Activated gamma-delta T cell treated with anti-CD3 and anti-CD28 coated beads, Interleukin-2, amount 50 U/mL, for 16 hours (primary cell): ENCODE results near the gene FGD1.

Experiments used
- DNase-seq: peaks from one replicate; pipeline ENCODE4 v3.0.0-alpha.2; 2020; ENCODE audit warnings: low read depth

Gene FGD1

DNA sequence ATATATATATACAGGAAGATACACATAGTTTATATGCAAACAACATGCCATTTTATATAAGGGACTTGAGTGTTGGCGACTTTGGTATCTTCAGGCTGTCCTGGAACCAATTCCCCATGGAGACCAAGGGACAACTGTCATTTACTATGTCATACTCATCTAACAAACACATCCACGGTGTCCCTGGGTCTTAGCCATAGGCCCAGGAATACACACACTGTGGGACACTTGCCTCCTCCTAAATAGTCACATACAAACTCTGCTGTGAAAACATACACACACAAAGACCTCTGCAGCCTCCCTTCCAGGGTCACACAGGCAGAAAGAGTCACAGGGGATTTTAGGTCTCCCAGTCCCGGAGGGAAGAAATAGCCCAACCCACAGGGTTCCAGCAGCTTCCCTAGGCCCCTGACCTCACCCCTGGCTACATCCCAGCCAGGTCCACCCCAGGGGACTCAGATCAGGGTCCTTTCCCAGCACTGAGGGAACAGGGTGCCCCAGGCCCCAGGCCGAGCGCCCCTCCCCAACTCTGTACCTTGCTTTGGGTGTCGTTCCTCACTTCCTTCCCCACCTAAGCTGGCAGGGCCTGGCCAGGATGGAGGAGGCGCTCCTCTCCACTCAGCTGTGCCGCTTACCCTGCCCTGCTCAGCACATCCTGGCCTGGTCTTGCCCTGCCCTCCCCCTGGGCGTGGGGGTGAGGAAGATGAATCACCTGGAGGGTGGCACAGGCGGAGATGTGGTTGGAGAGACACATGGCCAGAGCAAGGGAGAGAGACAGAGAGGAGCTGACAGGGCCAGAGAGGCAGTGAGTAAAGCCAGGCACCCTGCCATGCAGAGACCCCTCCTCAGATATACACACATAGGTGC is 21.8 kb downstream of the FGD1 start:
- no peak for DNase-seq

DNA sequence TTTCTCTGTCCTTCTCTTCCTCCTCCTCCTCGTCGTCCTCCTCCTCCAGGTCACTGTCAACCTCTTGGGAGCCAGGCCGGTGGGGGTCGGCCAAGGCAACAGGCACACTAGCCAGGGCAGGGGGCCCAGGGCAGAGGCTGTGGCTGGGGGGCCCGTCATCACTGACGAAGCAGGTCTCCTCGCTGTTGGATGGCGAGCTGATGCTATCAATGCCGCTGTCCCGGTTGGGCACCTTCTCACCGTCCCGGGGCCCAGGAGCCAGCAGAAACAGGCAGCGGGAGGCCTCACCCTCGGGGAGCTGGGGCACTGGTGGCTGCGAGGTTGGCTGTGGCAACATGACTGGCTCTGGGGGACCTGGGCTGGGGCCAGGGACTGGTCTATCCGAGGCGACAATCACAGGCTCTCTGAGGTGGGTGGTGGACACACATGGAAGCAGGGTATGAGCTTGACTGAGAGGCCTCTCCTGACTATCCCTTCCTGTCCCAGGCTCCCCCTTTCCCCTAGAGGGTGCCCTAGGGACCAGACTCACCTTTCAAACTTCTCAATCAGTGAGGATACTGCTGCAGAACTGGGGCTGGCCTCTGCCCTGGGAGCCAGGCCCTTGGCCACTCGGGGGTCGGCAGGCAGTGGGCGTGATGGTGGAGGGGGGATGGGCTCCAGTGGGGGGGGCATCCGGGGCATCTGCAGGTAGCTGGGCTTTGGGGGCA is 25.8 kb downstream of the FGD1 start:
- no peak for DNase-seq

DNA sequence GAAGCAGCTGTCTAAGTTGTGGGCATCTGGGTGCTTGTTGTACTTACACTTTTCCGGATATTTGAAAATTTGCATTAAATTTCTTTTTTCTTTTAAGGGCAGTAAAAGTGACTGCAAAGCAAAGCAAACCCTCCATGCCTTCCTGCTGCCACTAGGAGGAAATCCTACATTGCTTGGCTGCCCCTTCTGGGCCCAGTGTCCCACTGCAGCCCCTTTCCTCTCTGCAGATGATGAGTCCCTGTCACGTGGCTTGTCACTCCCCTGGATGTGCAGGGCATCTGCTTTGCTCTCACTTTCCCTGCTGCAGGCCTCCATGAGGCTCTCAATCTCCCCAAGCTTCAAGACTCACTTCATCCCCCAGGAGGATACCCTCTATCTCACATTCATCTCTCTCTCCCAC is 43.1 kb downstream of the FGD1 start:
- no peak for DNase-seq

DNA sequence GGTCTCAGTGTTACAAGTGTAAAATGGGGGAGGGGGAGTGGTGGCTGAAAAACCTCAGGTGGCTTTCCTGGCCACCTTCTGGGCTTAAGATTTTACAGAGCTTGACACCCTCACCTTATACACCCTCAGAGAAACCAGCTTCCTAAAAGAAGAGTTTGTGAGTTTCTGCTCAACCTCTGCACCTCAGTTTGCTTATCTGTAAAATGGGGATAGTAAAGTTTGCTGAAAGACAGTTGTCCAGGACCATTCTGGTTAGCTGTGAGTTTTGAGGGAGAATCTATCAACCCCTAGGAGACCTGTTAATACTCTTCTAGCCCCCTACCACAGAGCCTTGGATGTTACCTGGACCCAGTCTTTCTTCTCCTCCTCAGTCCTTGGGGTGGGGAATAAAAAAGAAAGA is 46.1 kb downstream of the FGD1 start:
- no peak for DNase-seq

DNA sequence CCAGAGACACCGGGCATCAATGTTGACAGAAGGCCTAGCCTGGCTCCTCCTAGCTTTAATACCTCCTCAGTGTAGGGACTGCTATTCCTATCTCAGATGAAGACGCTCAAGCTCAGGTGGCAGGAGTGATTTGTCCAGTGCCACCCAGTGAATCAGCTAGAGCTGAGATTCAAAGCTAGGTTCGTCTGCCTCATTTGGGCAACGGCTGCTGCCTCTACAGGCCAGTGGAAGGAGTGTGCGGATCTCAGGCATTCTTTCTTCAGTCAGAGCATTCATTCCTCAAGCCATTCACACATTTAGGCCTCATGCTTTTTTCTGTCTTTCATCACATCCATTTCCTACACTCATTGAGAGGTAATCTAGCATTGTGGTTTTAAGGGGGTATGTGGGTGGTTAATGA is 48.6 kb downstream of the FGD1 start:
- no peak for DNase-seq

DNA sequence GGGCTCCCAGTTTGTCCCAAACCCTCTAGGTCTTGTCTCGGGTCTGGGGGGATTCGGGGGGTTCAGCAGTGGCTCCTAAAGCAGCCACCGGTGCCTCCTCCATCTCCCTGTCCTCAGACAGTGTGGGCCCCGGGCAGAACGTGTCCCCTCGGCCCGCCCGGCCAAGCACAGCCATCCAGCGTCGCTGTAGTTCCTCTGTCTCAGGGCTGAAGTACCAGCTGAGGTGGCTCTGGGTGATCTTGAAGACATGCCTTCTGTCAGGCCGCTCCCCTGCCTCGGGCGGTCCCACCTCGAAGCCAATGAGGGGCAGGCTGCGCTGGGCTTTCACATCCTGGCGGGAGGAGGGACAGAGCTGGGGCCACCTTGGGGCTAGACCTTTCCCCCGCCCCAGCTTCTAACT is 50.0 kb downstream of the FGD1 start:
- no peak for DNase-seq

DNA sequence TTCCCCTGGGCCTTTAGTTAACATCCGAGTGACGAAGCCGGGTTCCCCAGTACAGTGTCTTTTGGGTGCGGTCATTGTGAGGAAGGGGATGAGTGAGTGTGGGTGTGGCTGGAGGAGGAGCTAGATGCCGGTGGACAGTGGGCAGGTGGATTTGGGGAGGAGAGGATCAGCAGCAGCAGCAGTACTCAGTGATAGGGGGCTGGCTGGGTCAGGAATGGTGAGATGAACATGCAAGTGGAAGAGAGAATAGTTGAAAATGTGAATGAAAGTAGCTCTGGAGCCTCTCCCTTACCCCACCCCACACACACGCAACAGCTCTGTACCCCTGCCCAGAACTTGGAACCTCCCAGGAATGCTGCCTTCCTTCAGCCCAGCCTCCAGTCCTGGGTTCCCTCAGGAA is 51.3 kb downstream of the FGD1 start:
- DNase-seq, result no peak

DNA sequence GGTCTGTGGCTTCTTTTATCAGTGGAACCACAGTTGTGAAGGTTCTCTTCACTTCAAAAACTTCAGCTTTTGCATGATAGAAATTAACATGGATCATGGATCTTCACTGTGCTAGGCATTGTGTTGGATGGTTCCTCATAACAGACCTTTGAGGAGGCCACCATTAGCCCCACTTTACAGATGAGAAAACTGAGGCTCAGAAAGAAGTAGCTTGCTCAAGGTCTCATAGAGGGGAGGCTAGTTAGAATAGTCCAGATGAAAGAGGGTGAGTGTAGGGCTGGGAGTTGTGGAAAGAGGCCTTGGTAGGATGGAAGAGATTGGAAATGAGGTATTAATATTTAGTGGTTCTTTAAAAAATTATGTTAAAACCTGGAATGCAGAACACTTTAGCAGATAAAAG is 53.2 kb downstream of the FGD1 start:
- no peak for DNase-seq

DNA sequence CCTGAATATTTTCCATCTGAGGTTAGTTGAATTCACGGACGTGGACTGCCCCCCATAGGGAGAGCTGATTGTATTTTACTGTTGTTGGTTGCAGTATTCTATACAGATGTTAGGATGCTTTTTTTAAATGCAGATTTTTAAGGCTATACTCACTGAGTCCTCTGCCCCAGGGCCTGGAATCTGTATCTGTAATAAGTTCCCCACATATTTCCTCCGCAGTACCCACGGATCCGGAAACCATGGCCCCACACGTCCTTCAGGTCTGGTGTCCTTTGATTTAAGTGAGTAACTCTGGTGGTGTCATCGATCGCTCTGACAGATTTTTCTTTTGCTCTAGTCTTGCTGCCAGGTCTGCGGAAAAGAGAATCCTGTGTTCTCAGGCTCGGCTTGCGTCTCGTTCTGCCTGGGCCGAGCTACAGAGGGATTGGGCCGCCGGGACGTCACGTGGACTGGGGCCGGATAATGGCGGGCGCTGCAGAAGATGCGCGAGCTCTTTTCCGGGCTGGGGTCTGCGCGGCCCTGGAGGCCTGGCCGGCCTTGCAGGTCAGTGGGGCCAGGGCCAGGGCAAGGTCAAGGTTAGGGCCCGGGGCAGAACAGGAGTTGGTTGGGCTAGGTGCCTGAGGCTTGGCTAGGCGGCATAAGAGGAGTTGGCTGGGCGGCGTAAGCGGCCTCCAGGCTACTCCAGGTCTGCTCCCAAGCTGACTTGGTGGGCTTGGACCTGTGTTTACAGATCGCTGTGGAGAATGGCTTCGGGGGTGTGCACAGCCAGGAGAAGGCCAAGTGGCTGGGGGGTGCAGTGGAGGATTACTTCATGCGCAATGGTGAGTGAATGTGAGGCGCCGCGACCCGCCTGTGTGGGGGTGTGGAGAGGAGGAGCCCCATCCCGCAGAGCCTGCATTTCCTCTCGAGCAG is 55.8 kb downstream of the FGD1 start, which contains the start of gene TSR2:
Gene TSR2 (plus strand): TSS at position 445 of the 912 bp plus-strand sequence. CDS start 18 bp downstream, at position 463.
- DNase-seq, result peak; percentile 54

DNA sequence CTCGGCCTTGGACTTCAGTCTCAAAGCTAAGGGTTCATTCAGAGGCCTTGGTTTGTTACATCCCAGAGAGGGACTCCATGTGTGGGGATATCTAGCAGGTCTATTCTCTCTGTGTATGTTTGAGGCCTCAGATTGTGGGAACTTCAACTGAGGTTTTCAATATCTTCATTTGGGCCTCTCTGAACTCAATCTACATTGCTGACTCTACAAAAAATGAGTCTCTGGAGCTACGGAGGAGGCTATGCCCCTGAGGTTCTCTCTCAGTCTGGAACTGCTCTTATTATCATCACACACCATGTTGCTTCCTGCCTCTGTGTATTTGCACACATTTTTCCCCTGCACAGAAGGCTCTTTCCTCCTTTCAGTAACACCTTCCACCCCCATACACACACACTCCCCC is 60.9 kb downstream of the FGD1 start:
- no peak for DNase-seq

DNA sequence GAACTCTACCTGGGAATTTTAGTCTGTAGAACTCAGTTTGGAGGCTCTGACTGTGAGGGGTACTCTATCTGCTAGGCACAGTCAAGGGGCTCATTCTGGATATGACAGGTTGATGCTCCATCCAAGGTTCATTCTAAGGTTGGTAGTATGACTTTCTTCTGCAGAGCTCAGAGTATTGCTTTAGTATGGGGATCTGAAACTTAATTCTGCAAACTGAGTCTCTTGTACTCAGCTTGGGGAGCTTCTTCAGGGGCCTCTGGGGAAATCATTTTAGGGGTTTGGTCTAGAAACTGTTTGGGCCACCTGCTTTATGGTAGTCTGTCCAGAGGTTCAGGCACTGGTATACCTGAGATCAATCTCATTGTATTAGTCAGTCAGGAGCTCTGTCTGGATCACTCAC is 65.5 kb downstream of the FGD1 start:
- no peak for DNase-seq

DNA sequence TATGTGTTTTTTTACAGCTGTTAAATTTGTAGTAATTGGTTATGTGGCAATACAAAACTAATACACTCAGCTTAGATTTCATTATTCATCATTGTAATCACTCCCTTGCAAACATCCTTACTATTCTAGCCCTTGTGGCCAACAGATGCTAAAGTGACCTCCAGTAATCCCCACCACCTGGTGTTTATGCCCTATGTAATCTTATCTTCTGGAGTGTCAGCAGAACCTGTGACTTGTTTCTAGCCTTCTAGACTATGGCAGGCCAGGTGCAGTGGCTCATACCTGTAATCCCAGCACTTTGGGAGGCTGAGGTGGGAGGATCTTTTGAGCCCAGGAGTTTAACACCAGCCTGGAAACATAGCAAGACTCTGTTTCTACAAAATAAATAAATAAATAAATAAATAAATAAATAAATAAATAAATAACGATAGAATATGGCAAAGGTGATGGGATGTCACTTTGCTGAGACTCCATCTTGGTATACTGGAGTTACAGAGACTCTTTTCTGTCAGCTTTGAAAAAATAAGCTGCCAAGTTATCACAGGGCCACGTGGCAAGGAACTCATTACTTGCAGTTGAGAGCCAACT is 68.1 kb downstream of the FGD1 start:
- DNase-seq, result no peak

DNA sequence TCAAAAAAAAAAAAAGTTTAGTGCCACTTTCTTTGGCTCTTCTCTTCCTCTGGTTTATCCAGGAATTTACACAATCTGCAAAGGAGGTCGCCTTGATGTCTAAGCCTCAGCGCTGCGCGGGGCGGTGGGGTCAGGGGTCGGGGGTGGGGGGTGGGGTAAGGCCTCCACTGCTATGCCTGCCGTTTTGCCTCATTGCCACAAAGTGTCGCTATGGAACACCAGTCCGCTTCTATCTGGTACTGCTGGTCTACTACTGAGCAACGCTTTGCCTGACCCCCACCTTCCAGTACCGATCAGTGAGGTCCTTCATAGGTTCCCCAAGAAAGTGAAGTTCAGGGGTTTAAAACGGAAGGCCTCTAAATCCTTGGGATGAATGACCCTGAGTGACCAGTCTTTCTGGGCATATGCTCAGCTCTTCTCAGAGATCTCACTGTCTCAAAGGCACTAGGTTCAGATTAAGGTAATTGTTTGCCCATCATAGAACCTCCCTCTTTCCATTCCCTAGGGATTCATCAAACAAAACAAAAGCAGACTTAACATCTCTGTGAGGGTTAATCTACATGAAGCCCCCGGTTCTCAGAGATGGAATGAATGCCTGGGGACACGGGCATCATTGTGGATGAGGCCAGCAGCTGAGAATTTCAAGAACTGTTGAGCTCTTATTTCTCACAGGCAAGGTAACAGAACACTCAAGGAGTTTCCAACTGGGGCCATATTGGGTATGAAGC is 72.7 kb downstream of the FGD1 start:
- no peak for DNase-seq

DNA sequence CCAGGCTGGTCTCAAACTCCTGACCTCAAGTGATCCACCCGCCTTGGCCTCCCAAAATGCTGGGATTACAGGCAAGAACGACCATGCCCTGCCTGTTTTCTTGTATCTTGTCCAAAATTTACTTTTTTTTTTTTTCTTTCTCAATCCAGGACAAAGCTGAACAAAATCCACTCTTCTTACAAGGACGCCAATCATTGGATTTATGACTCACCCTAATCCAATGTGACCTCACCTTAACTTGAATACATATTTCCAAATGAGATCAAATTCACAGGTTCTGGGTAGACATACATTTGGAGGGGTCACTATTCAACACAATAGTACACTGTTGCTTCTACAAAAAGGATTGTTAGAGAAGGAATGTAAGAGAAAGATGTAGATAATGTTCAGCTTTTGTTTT is 73.9 kb downstream of the FGD1 start:
- no peak for DNase-seq

DNA sequence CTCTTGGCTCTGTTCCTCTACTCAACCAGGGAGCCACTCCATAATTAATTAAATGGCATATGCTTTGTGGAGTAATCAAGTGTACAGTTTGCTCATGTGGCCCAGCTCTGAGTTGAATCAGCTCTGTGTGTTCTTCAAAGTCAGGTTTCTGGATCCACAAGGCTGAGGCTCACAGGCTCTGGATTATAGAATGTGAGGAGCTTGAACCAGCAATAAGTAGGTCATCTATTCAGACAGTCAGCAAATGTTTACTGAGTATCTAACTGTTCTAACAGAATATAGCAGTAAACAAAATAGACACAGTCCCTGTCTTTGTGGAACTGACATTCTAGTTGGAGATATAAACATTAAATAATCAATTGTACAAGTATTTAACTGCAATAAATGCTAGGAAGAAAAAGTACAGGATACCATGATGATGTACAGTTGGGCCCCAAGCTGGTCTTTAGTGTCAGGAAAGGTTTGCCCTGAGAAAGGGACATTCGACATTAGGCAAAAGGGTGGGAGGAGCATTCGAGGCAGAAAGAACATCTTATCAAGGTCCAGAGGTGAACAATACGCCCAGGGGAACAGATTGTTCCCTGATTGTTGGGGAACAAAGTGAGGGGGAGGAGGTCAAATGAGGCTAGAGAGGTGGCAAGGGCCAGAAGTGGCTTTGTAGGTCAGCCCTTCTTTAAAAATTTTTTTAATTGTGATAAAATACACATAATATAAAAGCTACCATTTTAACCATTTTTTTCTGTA is 76.3 kb downstream of the FGD1 start:
- no peak for DNase-seq

DNA sequence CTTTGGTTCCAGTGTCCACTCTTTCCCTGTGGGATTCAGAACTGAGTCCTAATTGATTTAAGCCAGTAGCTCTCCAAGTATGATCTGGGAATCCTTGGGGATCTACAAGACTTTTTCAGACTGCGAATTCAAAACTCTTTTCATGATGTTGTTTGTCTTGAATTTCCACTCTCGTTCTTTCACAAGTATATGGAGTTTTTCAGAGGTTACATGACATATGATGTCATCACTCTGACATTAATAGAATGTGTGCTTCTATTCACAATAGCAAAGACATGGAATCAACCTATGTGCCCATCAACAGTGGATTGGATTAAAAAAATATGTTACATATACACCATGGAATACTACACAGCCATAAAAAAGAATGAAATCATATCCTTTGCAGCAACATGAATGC is 79.1 kb downstream of the FGD1 start:
- no peak for DNase-seq

DNA sequence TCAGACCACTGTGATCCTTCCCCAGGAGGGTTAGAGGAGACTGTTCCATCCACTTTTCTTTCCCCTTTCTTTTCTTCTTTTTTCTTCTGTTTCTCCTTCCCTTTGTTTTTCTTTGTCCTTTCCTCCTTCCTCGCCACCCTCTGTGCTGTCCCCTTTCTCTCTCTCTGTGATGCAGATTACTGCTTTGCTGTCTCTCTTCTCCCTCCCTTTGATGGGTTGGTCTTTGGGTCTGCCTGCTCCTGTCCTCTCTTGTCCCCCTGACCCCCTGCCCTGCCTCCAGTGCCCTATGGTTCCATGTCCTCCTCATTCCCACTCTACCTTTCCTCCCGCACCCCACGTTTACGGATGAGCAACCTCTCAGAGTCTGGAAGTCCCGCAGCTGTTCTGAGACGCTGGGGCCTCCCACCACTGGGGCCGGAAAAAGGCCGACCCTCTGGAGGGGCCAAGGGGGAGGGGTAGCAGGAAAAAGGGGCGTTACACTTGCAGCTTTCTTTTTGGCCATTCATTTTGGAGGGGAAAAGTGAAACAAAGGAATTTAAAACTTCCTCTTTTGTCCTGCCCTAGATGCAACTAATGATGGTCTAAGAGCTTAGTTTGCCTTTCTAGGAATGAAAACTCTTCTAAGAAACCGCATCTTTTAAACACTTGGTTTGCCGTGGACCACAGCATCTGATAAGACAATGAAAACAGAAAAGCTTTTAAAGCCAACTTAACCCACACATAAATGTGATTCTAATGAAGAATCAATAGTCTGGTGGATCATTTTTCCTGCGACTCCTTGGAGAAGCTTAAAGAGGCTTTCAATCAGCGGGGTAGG is 80.3 kb downstream of the FGD1 start:
- no peak for DNase-seq

DNA sequence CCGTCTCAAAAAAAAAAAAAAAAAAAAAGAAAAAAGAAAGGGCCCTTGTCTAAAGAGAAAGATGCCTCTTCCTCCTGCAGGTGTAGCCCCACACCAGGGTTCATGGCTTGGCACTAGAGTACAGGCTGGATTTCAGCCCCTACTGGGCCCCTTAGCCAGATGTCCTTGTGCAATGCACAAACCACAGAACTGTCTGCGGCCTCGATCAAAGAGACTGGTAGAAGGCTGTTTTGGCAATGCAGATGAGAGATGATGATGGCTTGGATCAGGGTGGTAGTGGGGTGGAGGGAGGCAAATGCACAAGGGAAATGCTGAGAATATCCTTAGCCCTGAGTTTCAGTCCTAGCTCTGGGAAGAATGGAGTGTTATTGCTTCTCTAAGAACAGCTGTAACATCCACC is 82.3 kb downstream of the FGD1 start:
- DNase-seq, result no peak

DNA sequence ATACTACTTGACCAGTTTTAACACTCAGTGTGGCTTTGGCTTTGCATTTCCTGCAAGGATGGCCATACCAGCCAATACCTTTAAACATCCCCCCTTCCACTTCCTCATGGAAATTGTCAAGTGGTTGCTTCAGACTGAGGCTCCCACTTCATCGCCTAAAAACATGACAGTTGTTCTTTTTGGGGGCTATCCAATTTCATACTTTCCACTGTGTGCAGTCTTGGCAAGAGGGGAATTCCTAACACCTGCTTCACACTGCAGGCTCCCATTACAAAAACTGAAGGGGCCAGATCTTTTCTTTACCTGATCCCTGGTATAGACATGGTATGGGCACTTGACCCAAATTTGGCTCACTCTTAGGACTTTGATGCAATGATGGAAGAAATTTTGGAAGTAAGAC is 84.3 kb downstream of the FGD1 start:
- no peak for DNase-seq

DNA sequence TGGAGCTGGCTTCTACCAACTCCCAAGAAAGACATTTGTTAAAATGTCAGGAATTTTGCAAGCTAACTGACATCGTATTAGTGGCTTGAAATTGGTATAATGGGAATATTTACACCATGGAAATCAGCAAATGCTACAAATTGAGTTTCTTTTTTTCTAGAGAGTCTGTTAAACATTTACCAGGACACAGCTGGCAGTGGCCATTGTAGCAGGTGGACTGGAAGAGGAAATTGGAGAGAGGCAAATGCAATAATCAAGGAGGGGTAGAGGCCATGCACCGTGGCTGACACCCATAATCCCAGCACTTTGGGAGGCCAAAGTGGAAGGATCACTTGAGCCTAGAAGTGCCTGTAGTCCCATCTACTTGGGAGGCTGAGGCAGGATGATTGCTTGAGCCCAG is 88.8 kb downstream of the FGD1 start:
- no peak for DNase-seq
